SK-N-MC (cell line): ENCODE data around the gene ID2.
A peak's percentile ranks its signal among the peaks of the same experiment; 100 is the strongest.

ENCODE experiments used
- DNase-seq: peaks from one replicate; pipeline ENCODE4 v3.0.0-alpha.2; 2011; ENCODE audit warnings: low read depth, low spot score
- H3K27ac ChIP-seq: fragments of 200-600 bp; sonication (generic); 2 replicates; pipeline ENCODE4 v1.5.1; 2016; ENCODE audit warnings: mixed run types
- H3K36me3 ChIP-seq: fragments of 200-600 bp; sonication (generic); 2 replicates; pipeline ENCODE4 v1.6.1; 2017; ENCODE audit warnings: antibody characterized with exemption, low read length, mixed read lengths; ENCODE audit not compliant: insufficient read depth
- H3K4me3 ChIP-seq: fragments of 200-600 bp; sonication (generic); 2 replicates; pipeline ENCODE4 v1.5.1; 2016
- H3K9ac ChIP-seq: fragments of 200-600 bp; sonication (generic); 2 replicates; pipeline ENCODE4 v1.8.0; 2017; ENCODE audit warnings: mixed run types, mixed read lengths; ENCODE audit not compliant: insufficient read length
- H3K9me3 ChIP-seq: fragments of 200-600 bp; sonication (generic); 2 replicates; pipeline ENCODE4 v1.6.1; 2017; ENCODE audit warnings: low read depth, mild to moderate bottlenecking, antibody characterized with exemption, low read length, moderate library complexity, mixed read lengths
- EZH2 ChIP-seq: fragments of 200-600 bp; sonication (generic); IDR thresholded peaks from one replicate; pipeline ENCODE4 v1.6.1; 2017; ENCODE audit warnings: antibody characterized with exemption
- FOXP2 ChIP-seq: optimal IDR thresholded peaks from 2 replicates; pipeline ENCODE3; 2011; ENCODE audit warnings: mild to moderate bottlenecking, moderate library complexity; ENCODE audit not compliant: insufficient read depth; ENCODE audit errors: extremely low read length, control extremely low read depth
- POLR2AphosphoS5 ChIP-seq: IDR thresholded peaks from 2 replicates; pipeline ENCODE4 v1.6.1; 2012; ENCODE audit warnings: mild to moderate bottlenecking, low read depth, low read length, borderline replicate concordance

ID2 gene

DNA sequence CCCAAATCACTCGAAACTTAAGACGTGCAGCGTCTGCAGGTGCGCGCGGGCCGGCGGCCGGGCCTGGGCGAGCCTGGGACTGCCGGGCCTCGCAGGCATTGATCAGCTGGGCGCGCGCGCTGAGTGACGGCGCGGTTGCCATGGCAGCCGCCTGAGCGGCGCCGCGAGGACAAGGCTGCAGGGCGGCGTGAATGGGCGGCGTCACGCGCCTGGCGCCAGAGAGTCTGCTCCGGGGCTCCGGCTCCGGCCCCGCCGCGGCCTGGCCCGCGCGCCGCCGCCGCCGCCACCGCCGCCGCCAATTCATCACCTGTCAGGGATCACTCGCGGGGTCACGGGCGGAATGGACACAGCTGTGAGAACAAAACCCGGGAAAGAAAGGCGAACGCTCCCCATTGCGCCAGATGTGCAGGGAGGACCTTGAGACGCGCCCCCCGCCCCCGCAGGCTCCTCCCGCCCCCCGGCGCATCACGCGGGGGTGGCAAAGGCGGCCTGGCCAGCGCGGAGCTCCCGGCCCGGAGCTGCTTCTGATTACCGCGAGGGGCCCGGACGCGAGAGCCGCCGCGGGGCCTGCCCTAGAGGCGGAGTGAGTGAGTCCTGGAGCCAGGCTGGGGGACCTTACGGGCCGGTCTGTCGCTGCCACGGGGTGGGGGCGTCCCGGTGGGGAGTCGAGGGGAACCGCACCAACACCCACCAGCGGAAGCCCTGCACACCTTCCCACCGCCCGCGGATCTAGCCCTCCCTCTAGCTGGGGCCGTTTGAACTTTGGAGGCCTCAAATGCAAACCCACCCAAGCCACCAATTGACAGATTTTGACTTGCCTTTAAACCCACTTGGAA, 2.9 kb upstream of the ID2 start:
- DNase-seq: no peak
- Histone ChIP-seq H3K9ac (peak overlapping the region; percentile 98), H3K27ac (peak overlapping the region; percentile 100)

DNA sequence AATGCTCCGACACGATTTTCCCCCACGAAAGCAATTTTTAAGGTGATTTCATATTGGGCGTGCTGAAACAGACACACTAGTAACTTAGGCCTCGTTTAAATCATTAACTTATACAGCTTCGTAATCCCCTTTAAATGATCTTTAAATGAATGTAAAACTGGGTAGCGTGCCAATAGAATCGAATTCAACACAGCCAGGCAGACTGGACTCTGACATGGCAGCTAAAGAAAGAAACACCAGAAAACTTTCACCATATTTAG, 2.4 kb upstream of the ID2 start:
- Histone ChIP-seq H3K9ac (peak overlapping the region; percentile 98), H3K36me3 (peaks cover 28% of the 10 kb centered on the region), H3K4me3 (peak overlapping the region; percentile 90), H3K27ac (peak overlapping the region; percentile 100), H3K9me3 (no peaks in the 10 kb centered on the region)
- TF ChIP-seq FOXP2 (no peak), EZH2 (no peak), POLR2AphosphoS5 (no peak)
- DNase-seq: no peak

More for the DNA sequence above, 2.9 kb upstream of the ID2 start:
- Histone ChIP-seq H3K9me3 (no peaks in the 10 kb centered on the region; the same call in 1 of the 2 replicates), H3K4me3 (peak overlapping the region; percentile 90), H3K36me3 (peaks cover 23% of the 10 kb centered on the region)
- TF ChIP-seq FOXP2 (no peak), EZH2 (no peak), POLR2AphosphoS5 (peak; percentile 34; the same call in 1 of the 2 replicates)

DNA sequence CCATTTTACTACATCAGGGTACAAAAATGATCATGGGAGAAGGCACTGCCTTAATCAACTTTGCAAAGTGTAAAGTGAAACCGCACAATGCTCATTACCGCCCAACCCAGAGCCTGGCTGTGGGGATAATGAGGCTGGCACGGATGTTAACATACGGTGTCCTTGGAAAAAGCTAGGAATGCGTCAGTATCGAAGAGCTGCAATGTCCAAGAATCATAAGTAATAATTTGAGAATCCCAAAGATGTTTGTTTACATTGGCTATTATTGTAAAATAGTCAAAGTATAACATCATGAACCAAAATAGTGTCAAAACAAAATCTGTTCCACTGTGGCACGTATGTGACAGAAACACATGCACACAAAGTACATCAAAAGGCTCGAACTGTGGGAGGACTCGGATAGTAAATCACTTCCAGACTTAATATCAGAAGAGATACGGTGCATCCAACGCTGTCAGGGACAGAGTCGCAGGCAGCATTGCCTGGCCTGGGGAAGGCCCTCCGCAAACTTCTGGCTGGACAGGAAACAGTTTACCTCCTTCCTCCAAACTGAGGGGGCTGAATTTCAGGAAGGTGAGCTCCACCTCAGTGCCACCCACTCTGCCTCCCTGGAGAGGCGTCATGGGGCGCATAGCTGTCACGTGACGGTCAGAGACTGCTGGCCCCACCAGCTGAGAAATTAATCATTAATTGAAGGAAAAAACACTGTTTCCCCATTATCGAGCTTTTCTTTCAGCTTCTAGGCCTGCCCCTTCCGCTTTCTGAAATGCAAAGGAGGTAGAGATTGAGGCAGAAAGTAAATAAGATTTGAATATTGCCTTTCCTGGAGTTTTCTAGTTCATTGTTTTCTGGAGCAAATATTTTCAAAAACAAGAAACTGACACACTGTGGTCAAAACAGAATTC, 1.8 kb upstream of the ID2 start:
- H3K9ac ChIP-seq: peak overlapping the region; percentile 98
- H3K9me3 ChIP-seq: no peaks in the 10 kb centered on the region
- peak overlapping the region; percentile 100 for H3K27ac ChIP-seq
- peaks cover 32% of the 10 kb centered on the region for H3K36me3 ChIP-seq
- TF ChIP-seq FOXP2 (no peak), POLR2AphosphoS5 (peak; percentile 37; the same call in 1 of the 2 replicates), EZH2 (no peak)
- H3K4me3 ChIP-seq: peak overlapping the region; percentile 90
- no peak for DNase-seq

DNA sequence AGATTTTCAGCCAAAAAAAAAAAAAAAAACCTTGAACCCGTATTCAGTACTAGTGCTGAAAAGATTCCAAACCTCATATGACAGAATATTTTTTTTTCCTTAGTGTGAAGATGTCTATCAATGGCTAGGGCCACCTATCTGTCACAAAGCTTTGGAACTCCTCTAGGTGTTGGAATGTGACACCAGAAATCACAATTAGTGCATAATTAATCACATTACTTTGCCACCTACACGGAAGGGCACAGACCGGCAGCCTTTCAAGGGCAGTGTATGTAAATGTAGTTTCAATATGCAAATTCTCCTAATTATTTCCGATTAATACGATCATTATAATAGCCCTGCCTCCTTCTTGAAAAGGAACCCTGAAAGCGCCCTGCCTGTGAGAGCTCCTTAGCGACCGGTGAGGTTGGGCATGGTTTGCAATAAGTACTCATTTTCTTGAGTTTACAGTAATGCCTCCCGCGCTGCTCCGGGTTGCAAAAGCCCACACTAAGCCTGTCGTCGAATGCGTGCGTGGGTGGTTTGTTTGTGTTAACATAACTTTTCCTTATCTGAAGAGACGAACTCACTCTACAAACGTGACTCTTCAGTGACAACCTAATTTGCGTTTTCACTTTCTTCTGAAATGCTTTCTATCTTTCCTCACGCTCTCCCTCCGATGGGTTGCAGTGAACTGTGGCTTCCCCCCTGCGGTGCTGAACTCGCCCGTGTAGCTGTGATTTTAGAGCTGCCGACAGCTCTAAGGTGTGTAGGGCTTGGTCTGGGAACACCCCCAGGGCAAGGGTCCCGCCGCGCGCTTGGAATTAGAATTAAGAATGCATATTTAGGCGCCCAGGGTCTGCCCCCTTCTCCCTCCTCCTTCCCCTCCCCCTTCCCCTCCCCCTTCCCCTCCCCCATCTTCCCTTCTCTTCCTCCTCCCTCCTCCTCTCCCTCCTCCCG, 765 bp upstream of the ID2 start:
- TF ChIP-seq FOXP2: peak; percentile 36
- TF ChIP-seq EZH2: no peak
- no peak; the same call in 1 of the 2 replicates for TF ChIP-seq POLR2AphosphoS5
- H3K36me3 ChIP-seq: peaks cover 28% of the 10 kb centered on the region
- H3K4me3 ChIP-seq: peak overlapping the region; percentile 90
- H3K9ac ChIP-seq: peak overlapping the region; percentile 98
- H3K9me3 ChIP-seq: no peaks in the 10 kb centered on the region
- no peak for DNase-seq
- peak overlapping the region; percentile 100 for H3K27ac ChIP-seq

DNA sequence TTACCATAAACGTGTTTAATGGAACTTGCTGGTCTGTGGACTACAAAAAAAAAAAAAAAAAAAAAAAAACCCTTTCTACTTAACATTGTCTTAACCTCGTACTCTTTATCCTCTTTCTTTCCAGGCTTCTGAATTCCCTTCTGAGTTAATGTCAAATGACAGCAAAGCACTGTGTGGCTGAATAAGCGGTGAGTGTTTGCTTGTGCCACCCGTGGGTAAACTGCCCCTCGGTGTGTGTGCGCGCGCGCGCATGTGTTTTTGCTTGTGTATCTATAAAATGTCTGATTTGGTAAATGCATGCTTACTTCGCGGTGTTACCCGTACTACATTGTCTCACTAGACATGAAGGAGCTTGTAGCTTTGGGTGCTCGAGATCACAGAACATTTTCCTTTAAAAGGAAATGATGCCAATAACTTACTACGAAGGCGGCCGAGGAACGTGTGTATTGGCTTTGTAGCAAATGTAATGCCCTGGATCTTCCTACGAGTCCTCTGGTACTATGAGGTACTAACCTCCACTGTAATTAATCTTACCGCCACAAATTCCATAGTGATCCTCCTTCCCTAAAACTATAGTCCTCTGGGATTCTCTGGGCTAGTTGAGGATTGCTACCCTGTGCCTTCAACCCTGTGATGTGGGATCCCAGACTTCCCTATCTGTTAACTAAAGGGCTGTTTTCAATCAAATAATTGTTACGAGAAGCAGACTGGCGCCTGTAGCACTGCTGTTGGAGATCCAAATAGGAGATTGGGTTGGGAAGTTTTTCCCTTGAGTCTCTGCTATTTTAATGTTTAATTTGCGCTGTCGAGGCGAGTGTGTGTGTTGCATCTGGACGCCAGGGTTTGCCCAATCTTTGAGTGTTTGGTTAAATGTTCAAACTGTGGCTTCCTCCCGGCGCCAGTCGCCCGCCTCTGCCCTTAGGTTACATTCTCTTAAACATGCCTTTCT, 1.1 kb downstream of the ID2 start:
- no peak for TF ChIP-seq FOXP2
- TF ChIP-seq POLR2AphosphoS5: peak; percentile 51
- Histone ChIP-seq H3K4me3 (peak overlapping the region; percentile 92), H3K9ac (peak overlapping the region; percentile 98), H3K27ac (peak overlapping the region; percentile 95), H3K9me3 (peaks cover 2% of the 10 kb centered on the region; the same call in 1 of the 2 replicates), H3K36me3 (peaks cover 28% of the 10 kb centered on the region)
- DNase-seq: no peak

DNA sequence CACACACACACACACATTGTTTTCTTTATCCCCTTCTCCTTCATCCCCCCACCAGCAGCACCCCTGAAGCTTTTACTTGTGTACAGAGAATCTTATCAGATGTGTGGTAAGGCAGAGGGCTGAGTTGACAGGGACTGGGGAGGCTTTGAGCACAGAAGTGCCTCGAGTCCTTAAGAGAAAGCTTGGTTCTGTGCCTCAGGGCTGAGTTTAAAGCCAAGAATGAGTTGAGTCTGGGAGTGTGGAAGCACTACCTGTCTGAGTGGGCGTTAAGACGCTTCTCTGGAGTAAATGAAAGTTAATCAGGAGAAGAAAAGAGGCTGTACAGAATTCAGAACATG, 2.7 kb downstream of the ID2 start:
- TF ChIP-seq FOXP2 (no peak), EZH2 (no peak), POLR2AphosphoS5 (no peak)
- Histone ChIP-seq H3K9me3 (peaks cover 3% of the 10 kb centered on the region; the same call in 1 of the 2 replicates), H3K9ac (peak overlapping the region; percentile 98), H3K4me3 (peak overlapping the region; percentile 92), H3K36me3 (peaks cover 28% of the 10 kb centered on the region), H3K27ac (peak overlapping the region; percentile 95)
- no peak for DNase-seq
